Medulla oblongata (tissue), 1 donor: ENCODE results near the gene USP49.
A peak's percentile ranks its signal among the peaks of the same experiment; 100 is the strongest.
"Not testable (repeated sequence)": the region's sequence is repeated elsewhere in the genome, so short reads cannot be mapped to it uniquely, and the experiment has no call there.

Source experiments
- DNase-seq: peaks from one replicate; pipeline ENCODE4 v3.0.0-alpha.2; 2015; ENCODE audit errors: extremely low spot score

The USP49 gene

DNA sequence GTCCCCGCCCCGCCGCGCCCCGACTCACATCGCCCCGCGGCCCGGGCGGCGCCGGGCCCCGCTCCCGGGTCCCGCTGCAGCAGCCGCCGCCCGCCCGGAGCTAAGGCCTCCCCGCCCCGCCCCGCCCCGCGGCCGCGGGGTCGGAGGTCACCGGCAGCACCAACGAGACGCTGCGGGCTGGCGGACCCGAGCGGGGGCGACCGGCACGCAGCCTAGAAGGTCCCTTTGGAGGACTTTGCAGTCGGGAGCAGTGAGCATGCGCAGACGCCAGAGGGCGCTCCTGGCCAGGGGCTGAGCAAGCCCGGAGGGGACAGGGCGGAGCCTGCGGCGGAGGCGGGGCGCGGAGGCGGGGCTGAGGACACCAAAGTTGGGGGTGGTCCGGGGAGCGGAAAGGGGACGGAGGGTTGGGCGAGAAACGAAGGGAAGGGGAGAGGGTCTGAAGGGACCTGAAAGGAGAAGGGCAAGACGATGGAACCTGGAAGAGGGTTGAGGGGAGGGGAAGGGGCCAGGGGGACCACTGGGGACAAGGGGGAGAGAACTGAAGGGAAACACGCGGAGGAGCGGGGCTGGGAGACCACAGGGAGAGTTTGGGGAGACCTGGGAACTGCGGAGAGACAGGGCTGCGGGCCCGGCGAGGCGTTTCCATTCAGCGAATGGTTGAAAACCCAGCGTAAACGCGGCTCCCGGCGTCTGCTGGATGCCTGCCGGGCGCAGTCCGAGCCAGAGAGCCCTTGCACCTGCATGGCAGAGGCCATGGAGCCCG is 115.2 kb downstream of the USP49 start, which contains the start of gene FRS3:
Gene FRS3 (minus strand): TSS at position 113 of the 763 bp plus-strand sequence. CDS start 2,913 bp downstream, outside the sequence.
- DNase-seq, result peak; percentile 99

DNA sequence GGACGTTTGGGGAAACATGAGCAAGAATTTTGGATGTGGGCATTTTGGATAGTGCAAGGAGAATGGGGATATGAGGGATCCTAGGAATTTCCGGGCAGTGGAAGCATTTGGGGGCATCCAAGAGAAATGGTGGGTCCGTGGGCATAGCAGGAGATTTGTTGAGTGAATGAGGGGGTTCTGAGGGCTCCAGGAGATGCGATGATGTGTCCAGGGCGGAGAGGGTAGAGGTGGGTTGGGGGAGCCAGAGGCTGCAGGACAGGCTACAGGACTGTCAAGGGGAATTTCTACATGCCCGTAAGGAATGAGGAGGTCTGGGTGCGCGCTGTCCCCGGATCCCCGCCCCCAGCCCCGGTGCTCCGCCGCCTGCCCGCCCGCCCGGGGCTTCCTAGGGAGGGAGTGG is 115.8 kb downstream of the USP49 start:
- DNase-seq, result peak; percentile 7

DNA sequence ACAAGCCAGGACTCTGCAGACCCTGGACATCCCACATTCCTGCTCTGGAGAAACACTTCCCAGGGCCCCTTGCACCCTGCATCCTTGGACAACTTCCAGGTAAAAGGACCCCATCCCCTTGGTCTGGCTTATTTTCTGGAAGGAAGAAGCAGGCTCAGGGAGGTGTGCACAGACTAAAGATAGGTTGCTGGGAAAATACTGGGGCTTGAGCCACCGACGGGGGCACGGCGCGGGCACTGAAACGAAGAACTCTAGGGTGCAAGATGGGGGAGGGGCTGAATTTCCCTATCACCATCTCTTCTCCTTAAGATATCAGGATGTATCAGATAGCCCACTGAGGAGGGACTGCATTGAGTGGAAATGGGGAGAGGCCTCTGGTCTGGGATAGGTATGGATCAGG is 116.3 kb downstream of the USP49 start:
- no peak for DNase-seq

DNA sequence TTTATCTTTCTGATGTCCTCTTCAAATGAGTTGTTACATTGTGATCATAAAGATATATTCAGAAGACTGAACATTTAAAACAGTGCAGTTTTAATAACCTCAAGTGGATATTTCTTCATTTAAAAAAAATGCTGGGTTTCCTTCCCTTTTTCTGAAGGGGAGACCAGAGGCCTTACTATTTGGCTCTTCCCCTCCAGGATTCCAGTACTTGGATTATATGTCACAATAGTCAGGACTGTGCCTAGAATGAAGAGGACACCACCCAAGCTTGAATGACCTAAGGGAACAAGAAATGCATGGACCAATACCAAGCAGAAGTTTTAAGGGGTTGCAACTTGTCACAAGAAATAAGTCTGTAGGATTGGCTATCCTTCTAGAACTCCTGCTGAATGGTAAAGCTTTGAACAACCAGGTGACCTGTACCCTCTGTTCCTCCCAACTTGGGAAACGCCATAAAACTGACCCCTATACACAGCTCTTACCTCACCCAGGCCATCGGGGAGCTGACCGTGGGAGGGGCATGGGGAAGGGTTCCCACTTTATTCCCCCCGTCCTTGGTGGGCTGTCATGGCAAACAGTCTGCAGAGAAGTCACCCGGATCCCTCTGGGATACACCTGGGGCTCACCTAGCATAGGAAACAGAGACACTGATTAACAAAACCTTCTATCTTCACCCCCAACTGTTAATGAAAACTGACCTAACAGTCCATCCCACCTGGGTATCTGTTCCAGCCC is 117.5 kb downstream of the USP49 start:
- DNase-seq, result no peak

DNA sequence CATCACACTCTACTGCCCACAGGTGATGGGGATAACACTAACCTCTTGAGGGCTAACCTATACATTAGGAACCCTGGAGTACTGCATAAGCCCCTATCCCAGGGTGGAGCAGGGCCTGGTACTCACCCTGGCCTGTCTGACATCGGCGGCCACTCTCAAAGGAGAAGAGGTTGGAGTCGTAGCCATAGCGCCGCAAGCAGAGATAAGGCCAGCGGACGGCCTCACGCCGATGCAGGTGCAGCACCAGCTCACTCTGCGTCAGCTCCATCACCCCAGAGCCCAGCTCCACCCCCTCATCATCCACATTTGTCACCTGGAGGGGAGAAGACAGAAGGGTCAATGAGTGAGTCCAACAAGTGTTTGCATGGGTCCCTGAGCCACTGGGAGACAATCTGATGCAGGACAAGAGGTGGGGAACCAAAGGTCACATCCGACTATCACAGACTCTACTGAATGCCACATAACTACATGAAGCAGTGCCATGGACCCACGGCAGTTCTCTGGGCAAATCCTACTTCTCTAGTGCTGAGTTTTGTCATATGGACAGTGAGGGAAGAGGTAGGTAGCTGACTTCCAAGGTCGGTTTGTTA is 119.8 kb downstream of the USP49 start:
- no peak for DNase-seq

DNA sequence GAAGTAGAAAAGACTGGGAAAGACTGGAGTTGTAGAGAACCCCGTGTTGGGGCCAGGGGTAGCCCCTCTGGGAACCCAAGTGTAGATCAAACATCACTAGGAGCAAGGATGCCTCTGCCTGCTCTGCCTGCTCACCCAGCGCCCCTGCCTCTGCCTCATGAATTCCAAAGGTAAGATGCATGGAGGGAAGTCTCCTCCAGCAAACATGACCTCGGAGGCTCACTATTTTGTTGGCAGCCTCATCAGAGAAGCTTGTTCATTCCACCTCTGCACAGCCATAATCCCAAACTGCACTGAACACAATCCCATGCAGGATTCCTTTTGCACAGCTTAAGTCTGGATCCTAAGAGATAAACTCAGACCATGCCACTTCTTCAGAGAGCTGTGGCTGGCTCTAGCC is 120.3 kb downstream of the USP49 start:
- DNase-seq, result no peak

DNA sequence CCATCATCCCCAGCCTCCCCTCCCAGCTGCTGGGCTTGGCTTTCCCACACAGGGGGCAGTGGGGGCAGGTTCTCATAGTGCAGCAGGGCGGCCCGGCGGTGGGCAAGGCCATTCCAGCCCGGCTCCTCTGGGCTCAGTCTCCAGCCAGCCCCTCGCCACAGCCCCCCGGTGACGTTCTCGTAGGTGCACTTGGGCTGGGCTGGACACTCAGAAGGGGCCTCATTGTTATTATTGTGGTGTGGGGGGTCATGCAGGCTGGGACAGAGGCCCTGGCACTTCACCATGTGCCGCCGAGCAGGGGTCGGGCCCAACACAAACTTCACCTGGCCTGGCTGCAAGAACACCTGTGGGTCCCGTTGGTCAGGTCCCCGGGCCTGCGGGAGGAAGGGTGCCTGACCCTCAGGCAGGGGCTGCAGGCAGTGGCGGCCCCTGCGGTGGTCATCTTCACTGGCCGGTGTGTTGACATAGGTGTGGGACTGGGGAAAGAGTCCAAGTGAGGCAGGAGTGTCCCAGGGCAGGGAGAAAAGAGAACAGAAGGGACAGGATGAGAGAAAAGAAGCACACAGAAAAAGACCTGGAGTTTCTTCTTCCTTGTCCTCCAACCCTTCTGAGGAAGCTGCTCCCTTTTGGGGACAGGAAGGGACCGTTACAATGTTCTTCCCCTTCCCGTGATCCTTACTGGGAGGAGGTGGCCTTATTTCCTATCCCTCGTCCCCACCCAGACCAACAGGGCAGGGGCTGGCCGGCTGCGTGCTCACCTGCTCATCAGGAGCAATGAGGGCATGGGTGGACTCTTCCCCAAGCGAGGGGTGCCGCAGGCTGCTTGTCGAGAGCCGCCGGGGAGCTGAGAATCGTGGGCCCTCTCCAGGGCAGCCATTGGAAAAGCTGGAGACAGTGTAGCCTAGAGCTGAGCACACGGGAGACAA is 123.9 kb downstream of the USP49 start:
- no peak for DNase-seq

DNA sequence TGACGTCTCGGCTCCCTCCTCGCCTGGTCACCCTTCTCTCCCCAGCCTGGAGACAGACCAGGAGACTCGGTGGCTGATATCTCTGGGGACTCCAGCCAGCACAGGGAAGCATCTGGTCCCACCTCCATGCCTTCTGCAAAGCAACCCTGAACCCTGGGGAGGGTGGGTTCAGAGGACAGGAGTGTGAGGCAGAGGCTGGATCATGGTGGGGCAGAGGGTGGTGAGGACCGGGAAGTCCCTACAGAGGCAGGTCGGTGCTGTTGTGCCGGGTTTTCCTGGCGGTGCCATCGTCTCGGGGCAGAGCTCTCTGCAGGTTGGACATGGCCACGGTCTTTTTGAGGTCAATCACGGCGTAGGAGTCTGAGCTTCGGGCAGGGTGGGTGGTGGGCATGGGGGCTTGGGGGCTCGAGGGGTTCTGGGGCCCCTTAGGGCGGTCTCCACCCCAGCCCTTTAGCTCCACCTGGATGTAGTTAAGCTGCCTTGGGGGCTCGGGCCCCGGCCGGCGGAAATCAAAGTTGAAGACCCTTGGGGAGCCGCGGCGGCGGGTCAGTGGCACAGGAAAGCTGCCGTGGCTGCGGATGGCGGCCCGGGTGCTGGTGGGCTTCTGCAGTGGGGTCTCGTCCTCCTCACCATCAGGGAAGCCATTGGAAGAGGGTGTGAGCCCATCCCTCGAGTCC is 124.7 kb downstream of the USP49 start:
- no peak for DNase-seq

DNA sequence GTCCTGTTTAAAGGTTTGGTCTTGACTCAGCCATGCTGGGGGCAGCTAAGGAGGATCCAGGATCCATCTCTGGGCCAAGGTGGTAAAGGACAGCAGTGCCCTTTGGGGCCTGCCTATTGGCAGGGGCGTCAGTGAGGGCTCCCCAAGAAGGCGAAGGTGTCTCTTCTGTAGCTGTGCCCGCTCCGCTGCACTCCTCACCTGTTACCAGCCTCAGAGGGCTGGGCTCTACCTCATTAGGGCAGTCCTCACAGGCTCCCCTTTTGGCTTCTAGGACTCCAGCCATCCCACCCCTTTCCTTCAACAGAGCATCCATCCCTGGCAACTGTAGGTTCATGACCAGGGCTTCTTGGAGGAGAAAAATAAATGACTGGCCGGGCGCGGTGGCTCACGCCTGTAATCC is 125.8 kb downstream of the USP49 start:
- DNase-seq, result no peak

DNA sequence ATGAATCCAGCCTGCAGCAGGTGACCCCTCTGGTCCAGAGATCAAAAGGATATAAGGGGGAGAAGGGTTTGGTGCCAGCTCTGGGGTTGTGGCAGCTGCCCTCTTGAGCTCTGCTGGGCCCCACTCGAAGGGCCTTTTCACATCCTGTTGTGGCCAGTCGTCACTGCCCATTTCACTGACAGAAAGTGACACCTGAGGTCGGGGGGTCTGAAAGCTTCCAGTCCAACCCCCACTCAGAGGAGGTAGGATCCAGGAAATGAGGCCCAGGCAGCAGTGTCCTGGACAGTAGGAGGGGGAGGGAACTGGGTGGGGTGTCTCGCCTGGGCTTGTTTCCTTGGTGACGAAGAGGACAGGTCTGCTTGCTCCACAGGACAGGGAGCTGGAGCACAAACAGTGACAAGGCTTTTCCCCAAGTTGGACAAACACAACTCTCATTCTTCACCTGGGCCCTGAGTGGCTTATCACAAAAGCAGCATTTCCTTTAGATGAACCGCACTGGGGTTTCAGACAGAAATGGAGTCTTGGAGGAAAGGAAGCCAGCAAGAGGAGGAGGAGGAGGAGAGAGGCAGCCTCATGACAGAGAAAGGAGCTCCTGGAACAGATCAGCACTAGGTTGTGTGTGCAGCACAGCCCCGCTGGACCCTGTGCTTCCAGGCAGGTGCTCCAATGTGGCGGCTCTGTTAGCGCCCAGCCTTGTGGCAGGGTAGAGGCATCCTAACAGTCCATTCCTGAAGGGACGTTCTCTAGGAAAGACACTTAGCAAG is 126.4 kb downstream of the USP49 start:
- DNase-seq, result no peak

DNA sequence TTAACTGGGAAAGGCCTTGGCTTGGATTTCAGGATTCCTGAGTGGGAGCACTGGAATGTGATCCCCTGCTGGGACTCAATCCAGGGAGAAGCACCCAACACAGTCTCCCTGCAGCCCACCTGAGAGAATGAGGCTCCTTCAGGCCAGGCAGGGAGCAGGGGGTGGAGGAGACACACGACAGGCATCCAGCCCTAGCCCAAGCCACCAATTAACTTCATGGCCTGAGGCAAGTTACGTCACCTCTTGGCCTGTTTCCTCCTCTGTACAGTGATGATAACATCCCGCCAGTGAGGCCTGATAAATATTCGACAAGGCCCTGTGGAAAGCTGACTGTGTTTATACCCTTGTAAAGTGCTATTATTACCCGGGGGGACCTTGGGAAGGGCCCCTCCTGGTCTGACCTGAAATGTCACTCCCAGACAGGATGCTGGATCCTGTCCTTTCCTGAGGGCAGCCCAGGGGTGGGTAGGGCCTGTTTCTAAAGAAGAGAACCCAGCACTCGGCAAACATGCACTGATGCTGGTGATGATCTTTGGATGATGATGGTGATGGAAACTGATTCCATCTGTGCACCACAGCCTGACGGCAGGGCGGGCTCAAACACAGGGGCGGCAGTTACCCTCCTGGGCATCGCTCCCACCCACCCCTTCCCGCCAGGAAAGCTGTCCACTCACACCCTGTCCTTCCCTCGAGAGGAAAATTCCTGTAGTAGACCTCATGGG is 127.9 kb downstream of the USP49 start:
- no peak for DNase-seq

DNA sequence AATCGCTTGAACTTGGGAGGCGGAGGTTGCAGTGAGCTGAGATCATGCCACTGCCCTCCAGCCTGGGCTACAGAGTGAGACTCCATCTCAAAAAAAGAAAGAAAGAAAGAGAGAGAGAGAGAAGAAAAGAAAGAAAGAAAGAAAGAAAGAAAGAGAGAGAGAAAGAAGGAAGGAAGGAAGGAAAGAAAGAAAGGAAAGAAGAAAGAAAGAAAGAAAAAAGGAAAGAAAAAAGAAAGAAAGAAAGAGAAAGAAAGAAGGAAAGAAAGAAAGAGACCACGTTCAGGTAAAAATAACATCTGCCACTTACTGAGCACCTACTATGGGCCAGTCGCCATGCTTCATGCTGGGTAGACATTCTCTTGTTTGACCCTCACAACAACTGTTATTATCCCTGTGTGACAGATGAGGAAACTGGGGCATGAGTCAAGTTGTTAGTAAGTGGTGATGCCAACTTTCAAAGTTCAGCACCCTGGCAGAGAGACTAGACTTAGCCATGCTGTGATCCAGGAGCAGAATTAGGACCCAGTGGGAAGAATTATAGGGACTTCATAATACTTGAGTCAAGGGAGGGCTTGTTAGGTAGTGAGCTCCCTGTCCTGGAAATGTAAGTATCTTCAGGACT is 129.0 kb downstream of the USP49 start:
- DNase-seq, result not testable (repeated sequence)

DNA sequence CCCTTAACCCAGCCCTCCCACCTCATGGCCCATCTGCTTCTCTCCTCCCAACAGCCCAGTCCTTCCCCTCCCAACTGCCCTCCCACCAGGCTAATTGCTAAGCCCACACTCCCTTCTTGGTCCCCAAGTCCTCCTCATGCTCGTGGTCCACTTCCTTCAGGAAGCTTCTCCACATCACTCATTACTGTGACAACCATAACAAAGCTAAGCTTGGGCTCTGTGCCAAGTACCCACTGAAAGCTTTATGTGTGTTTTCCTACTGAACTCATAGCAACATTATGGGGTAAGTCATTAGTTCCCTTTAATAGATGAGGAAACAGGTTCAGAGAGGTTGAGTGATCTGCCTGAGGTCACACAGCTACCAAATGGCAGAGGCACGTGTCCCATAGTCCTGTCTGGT is 131.7 kb downstream of the USP49 start:
- DNase-seq, result no peak

DNA sequence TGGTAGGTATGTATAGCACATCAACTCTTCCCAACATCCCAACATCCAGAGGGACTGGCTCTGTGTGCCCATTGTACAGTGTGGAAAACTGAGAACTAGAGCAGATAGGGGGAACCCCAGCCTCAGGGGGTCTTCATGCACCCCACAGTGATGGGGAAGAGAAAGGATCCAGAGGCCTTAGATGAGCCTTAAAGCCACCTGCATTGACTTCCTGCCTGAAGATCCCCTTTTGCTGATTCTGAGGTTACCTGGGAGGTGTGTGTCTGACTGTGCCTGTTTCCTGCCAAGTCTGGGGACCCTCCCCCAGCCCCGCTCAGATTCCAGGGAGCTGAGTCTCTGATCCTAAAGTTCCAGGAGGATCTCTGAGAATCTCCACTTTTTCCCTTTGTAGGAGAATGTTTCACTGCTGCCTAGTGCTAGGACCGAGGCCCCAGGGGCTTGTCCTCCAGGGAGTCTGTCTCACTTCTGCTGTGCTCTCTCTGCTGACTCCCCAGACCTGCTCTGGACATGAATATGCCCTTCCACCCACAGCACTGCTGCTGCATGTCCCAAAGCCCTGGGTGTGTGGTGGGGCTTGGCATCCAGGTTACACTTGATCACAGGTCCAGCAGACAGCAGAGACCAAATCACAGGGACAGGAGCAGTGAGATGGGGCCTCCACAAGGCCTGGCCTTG is 135.1 kb downstream of the USP49 start:
- DNase-seq, result no peak

DNA sequence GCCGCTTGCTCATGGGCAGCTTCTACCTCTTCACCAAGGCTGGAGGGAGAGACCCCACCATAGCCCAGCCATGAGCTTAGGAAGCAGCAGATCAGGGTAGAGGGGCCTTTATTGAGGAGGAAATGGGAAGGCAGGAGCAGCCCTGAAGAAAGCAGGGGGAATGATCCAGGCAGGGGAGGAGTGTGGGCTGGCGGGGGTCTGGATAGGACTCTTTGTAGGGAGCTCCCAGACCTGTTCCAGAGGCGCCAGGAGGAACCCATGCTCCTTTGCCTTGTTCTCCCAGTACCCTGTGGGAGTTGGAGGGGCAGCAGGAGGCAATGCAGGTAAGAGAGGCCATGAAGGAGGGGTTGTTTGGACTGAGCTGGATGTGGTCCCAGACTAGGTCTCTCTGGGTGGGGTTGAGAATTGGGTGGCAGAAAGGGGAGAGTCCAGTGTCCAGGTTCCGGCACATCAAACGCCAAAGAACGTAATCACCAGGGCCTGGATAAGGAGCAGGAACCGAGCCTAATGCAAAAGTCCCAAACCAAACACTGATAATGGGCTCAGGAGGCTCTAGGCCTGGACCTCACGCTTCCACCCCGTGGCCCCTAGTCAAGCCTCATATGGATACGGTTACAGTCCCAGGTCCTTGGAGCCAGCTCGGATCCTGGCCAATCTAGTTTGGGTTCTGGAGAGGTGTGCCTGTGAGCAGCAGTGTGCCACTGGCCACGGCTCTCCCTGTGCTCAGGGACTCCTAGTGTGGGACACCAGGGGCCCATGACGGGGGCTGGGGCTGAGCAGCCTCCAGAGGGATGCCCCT is 135.9 kb downstream of the USP49 start:
- no peak for DNase-seq

DNA sequence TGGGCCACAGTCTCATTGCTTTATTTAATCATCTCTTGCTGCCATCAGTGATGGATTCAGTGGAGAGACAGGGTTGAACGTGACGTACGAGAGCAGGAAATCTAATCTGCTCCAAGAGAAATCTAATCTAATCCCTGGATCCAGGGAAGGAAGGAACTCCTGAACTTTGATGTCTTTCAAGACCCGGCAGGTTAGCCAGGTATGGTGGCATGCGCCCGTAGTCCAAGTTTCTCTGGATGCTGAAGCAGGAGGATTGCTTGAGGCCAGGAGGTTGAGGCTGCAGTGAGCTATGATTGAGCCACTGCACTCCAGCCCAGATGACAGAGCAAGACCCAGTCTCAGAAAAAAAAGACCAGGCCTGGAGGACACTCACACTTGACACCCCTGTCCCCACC is 136.5 kb downstream of the USP49 start:
- DNase-seq, result no peak

DNA sequence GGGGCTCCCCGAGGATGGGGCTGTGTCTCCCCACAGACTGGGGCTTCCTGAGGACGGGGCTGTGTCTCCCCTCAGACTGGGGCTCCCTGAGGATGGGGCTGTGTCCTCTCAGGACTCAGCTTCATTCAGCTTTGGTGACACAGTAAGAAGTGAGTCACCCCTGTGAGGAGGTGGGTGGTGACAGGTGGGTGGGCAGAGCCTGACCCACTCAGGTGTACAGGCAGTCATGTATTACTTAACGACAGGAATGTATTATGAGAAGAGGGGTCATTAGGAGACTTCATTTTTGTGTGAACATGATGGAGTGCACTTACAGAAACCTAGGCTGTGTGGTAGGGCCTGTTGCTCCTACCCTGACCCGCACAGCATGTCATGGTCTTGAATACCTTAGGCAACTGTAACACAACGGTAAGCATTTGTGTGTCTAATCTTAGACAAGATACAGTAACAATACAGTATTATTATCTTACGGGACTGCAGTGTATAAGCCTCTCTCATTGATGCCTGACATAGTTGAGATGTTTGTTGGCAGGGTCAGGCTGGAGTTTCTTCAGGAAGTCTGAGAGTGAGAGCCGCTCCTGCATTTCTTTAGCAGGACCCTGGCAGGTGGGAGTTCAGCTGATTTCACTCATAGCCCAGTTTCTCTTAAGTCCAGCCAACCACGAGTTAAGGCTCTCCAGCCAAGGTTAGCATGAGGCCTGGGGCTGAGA is 137.1 kb downstream of the USP49 start:
- DNase-seq, result no peak
